Thyroid gland (tissue), 4 donors: ENCODE measurements around the gene EFHD2. TPM values are rescaled to one million over a fixed set of nuclear protein-coding genes. Genes with fewer than 3 reads are reported as not detected.

Experiments
- DNase-seq, 2 donors: peaks; one replicate each; pipeline ENCODE4 v3.0.0-alpha.2; 2019
- H3K27ac ChIP-seq, 3 donors: fragments of 200-600 bp; sonication (generic); 1 replicate in 2 of 3; 2 replicates in 1 of 3; pipeline ENCODE4 v1.5.1; 2016 to 2019; ENCODE audit warnings: mild to moderate bottlenecking in 1 of 3, moderate library complexity in 1 of 3
- H3K27me3 ChIP-seq: fragments of 200-600 bp; sonication (generic); one replicate; pipeline ENCODE4 v1.5.1; 2019
- H3K36me3 ChIP-seq, 2 donors: fragments of 200-600 bp; sonication (generic); one replicate each; pipeline ENCODE4 v1.5.1; 2016 to 2019
- H3K4me1 ChIP-seq, 2 donors: fragments of 200-600 bp; sonication (generic); one replicate each; pipeline ENCODE4 v1.5.1; 2017 to 2019
- H3K4me3 ChIP-seq, 3 donors: fragments of 200-600 bp; sonication (generic); replicated peaks in 1 of 3; 1 replicate in 2 of 3; 2 replicates in 1 of 3; pipeline ENCODE4 v1.5.1; 2016; ENCODE audit warnings: mild to moderate bottlenecking in 1 of 3
- H3K9me3 ChIP-seq: fragments of 200-600 bp; sonication (generic); one replicate; pipeline ENCODE4 v1.5.1; 2017
- CTCF ChIP-seq, 6 experiments: fragments of 200-600 bp in 3 of 6; fragments of 450-650 bp in 3 of 6; sonication (generic) in 3 of 6; IDR thresholded peaks; one replicate each; pipeline ENCODE4 v1.5.1; 2016 to 2019; ENCODE audit warnings: antibody characterized with exemption in 6 of 6, mild to moderate bottlenecking in 2 of 6, inconsistent platforms in 1 of 6, moderate library complexity in 1 of 6
- POLR2A ChIP-seq, 2 donors: fragments of 450-650 bp; IDR thresholded peaks; one replicate each; pipeline ENCODE4 v1.6.1; 2017; ENCODE audit warnings: antibody characterized with exemption in 2 of 2, mild to moderate bottlenecking in 2 of 2, moderate library complexity in 1 of 2
- WGBS, 2 donors: methylation state at CpG; one replicate each; pipeline ENCODE4 v1.1.5; 2017; 5-methylcytosine and 5-hydroxymethylcytosine counted together
- intact Hi-C: fragments of 100-400 bp; cut with DNase I; formaldehyde crosslinking; loops from one replicate; pipeline ENCODE4 v1.15.1; 2023
- total RNA-seq, 4 donors: library from RNA; depleted of rRNA; stranded (reverse); fragments of >200 nt; gene quantifications; one replicate each; pipeline ENCODE4 v1.2.3, GENCODE V29; 2016

EFHD2 gene
- total RNA-seq: 10 to 100 TPM; 50.9 to 62.6 (median 56.7) TPM

- peak; percentile 85 for DNase-seq
- intact Hi-C loops: no loop called here
- Histone ChIP-seq H3K4me1 (peaks cover 53 to 59% of the 10 kb centered on the region in 2 donors), H3K4me3 (peak within 1 kb of the TSS; percentile 63 to 93 (median 77)), H3K27me3 (no peaks in the 10 kb centered on the region), H3K27ac (peak within 1 kb of the TSS; percentile 18 to 88 (median 73)), H3K36me3 (no peaks in the 10 kb centered on the region), H3K9me3 (no peaks in the 10 kb centered on the region)
- 3 to 4% methylated on average over 12 of the region's 99 CpGs for WGBS, 2 donors
- TF ChIP-seq CTCF (IDR thresholded peaks at IDR 0.05): peak in 1 of 6 experiments; percentile 6
- TF ChIP-seq POLR2A (IDR thresholded peaks at IDR 0.05): peak; percentile 57 to 96
These were observed at the start of gene EFHD2 for GRCh38 chr1:15409388-15410222. TSS of gene EFHD2 (plus strand) at chr1:15409888. CDS start at chr1:15409972, 84 bp downstream.

GRCh38 chr1:15360700-15361099, 49.0 kb upstream of the EFHD2 start:
- Histone ChIP-seq H3K27me3 (no peaks in the 10 kb centered on the region), H3K9me3 (no peaks in the 10 kb centered on the region), H3K4me3 (no peak overlapping the region), H3K36me3 (no peaks in the 10 kb centered on the region), H3K27ac (no peak overlapping the region), H3K4me1 (no peaks in the 10 kb centered on the region)
- 90 to 91% methylated on average over 14 of the region's 14 CpGs for WGBS, 2 donors
- DNase-seq: no peak
- intact Hi-C loops: no loop called here
- no peak for TF ChIP-seq CTCF (IDR thresholded peaks at IDR 0.05)
- no peak for TF ChIP-seq POLR2A (IDR thresholded peaks at IDR 0.05)

- TF ChIP-seq CTCF (IDR thresholded peaks at IDR 0.05): no peak
- TF ChIP-seq POLR2A (IDR thresholded peaks at IDR 0.05): no peak
- no peaks in the 10 kb centered on the region for H3K36me3 ChIP-seq
- intact Hi-C loops: no loop called here
- no peaks in the 10 kb centered on the region for H3K4me1 ChIP-seq
- no peaks in the 10 kb centered on the region for H3K9me3 ChIP-seq
- H3K27ac ChIP-seq: no peak overlapping the region
- H3K27me3 ChIP-seq: no peaks in the 10 kb centered on the region
- WGBS, 2 donors: 84 to 90% methylated on average over 13 of the region's 13 CpGs
- no peak for DNase-seq
- no peak overlapping the region for H3K4me3 ChIP-seq
These were observed 47.5 kb upstream of the EFHD2 start for GRCh38 chr1:15362096-15362736.

GRCh38 chr1:15362737-15363128, 47.0 kb upstream of the EFHD2 start:
- 96% methylated on average over 4 of the region's 4 CpGs for WGBS, 2 donors
- DNase-seq: no peak
- Histone ChIP-seq H3K4me1 (no peaks in the 10 kb centered on the region), H3K4me3 (no peak overlapping the region), H3K36me3 (no peaks in the 10 kb centered on the region), H3K27me3 (no peaks in the 10 kb centered on the region), H3K9me3 (no peaks in the 10 kb centered on the region), H3K27ac (no peak overlapping the region)
- TF ChIP-seq POLR2A (IDR thresholded peaks at IDR 0.05) (no peak), CTCF (IDR thresholded peaks at IDR 0.05) (no peak)
- intact Hi-C loops: no loop called here

- no peaks in the 10 kb centered on the region for H3K27me3 ChIP-seq
- no peak overlapping the region for H3K27ac ChIP-seq
- intact Hi-C loops: no loop called here
- WGBS, 2 donors: 84 to 91% methylated on average over 5 of the region's 5 CpGs
- no peaks in the 10 kb centered on the region for H3K36me3 ChIP-seq
- DNase-seq: no peak
- no peaks in the 10 kb centered on the region for H3K9me3 ChIP-seq
- H3K4me1 ChIP-seq: no peaks in the 10 kb centered on the region
- TF ChIP-seq POLR2A (IDR thresholded peaks at IDR 0.05) (no peak), CTCF (IDR thresholded peaks at IDR 0.05) (no peak)
- H3K4me3 ChIP-seq: no peak overlapping the region
These were observed 44.9 kb upstream of the EFHD2 start for GRCh38 chr1:15364740-15365139.
